ENCODE measurements around the gene CYP11A1.
A peak's percentile ranks its signal among the peaks of the same experiment; 100 is the strongest.

CYP11A1 gene

DNA sequence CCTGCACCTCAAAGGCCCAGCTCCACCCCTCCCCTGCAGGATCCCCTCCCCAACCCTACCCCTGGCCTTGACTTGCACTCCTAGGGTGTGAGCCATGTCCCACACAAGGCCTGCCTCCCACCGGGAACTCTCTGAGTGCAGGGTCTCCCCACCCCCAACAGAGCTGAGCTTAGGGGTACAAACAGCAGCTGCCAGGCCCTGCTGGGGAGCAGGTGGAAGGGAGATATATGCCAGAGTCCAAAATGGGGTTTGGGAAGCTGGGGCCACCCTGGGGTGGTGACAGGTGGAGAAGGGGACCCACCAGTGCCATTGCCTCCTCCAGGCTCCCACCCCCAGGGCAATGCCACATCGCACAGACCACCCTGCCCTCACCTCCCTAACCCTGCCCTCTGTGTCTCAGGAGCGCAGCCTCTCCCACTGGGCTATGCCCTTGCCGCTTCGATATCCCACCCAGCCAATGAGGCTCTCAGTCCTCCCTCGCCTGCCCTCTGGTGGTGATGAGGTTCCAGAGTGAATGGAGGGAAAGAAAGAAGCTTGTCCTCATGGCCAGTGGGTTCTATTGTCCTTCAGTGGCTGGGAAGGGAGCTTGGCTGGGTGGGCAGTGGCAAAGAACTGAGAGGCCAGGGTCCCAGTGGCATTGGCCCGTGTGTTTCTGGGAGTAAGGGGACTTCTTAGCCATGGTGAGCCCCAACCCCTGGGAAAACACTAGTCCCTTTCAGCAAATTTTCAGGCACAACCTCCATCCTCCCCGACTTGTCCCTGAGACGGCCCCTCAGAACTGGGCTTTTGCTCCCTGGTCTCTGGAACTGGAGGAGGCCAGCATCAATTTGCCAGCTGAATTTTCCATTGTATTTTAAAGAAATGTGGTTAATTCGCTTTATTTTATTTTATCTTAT, 46.8 kb downstream of the CYP11A1 start:
- DNase-seq (ENCODE audit: low read depth), result no peak

DNA sequence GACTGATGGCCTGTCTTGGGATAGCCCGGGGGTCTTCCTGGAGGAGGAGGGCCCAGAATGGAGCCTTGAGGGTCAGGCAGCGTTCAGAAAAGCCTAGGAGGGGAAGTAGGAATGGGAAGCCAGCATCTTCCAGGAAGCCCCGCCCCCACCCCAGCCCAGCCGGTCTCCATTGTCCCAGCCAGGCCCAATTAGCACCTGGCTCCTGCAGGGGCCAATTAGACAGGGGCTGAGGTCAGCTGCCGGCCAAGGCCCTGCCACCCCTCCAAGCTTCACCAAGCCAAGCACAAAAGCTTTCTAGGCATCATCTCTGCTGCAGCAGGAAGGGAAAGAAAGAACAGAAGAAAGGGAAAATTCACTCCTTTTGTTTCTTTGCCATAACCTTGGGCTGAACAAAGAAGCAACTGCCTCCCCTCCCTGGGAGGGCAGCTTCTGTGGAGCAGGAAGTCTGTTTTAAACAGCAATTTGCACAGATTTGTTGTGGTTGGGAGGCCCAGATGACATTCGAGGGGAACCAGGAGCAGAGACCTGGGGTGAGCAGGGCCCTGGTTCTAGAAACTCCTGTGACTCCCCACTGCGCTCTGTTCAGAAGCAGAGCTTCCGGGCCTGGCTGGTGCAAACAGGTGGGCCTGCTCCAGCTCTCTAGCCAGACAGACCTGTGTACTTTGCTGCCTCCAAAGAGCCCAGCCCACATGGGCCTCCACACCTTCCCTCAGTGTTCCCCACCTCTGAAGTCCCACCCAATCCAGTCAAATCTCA, 47.7 kb downstream of the CYP11A1 start:
- no peak for DNase-seq (ENCODE audit: low read depth)

DNA sequence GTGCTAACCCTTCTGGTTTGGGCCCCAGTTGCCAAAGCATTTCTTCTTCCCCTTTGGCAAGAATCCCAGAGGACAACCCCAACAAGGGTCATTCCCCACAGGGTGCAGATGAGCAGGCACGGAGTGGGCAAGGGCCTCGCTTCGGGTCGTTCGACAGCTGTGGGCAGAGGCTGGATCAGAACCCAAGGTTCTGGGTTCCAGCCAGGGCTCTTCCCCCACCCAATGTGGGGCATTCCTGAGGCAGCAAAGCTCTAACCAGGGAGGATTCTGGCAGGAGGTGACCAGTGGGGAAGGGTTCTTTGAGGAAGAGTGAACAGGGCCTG, 48.3 kb downstream of the CYP11A1 start:
- DNase-seq (ENCODE audit: low read depth), result no peak

DNA sequence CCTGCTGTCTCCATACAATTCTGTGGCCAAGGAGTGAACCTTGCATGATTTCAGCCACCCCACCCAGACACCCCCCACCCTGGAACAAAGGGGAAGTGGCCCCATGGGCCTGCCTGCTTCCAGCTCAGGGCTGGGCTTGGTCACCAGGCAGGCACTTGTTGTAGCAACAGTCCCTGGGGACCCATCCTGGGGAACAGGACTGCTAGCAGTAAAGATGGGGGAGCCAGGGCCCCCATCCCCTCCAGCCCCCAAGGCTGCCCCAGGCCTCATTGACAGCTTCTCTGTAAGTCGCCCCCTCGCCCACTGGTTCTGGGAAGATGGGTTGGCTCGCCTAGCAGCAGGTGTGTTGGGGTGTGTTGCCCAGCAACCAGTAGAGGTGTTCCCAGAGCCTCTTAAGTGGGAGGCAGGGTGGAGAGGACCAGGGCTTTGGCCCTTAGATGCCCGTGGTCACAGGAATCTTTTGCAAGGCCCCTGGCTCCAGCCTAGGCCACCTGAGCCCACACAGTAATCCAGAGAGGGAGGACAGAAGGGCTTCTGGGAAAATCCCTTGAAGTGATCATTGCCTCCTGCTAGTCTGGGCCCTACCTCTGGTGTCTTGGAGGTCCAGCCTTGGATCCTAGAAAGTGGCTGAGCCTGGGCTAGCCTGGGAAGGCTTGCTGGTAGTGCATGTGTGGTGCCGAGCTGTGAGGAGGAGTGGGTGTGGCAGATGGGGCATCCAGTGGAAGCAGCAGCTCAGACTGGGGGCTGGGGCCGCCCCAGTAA, 48.9 kb downstream of the CYP11A1 start:
- DNase-seq (ENCODE audit: low read depth), result no peak

DNA sequence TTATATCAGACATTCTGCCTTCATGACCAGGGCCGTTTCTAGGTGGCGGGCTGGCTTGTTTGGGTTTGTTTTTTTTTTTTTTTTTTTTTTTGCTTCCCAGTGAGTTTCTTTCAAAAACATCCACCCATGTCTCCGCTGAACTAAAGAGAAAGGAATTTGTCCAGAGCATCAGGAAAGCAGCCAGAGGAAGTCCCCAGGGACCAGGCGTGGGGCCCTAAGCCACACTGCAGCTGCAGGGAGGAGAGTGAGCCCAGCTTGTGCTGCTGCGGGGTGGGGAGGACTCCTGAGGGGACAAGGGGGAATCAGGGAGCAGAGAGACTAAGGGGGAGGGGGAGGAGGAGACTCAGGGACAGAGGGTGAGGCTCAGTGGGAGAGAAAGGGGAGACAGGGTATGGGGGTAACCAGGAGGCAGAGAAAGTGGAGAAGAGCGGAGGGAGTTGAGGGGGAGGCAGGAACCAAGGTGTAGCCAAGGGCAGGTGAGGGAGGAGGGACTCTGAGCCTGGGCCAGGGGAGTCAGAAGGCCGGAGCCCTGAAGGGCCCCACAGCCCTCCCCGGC, 49.5 kb downstream of the CYP11A1 start:
- peak; percentile 92 for DNase-seq (ENCODE audit: low read depth)

DNA sequence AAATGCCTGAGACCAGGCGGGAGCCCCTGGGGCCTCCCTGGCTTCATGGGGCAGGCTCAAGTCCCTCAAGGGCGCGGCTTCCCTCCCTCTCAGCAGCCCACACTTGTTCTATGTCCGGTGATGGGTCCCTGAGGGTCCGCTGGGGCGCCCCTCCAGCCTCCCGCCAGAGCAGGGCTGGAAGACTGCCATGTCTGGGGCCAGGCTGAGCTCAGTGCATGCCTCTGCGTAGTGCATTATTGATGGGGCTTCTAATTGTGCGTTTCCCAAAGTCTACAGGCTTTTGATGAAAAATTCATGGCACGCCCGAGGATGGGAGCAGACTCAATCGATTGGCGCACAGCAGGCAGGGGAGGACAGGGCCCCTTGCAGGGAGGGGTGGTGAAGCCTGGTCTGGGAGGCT, 51.3 kb downstream of the CYP11A1 start:
- DNase-seq (ENCODE audit: low read depth), result no peak

DNA sequence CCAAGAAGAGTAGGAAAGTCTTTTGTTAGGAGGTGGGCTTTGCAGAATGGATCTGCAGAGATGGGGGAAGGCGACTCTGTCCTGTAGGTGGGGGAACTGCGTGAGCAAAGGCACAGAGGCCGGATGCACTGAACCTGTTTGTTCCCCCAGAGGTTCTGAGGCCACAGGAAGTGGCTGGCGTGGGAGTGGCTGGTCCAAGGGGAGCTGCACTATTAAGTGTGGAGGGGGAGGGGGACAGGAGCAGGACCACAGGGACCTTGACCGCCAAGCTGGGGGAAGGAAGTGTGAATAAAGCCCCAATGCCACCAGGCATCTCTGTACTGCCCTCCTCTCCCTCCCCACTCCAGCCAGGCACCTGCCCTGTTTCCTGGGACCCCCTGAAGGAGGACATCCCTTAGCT, 51.8 kb downstream of the CYP11A1 start:
- no peak for DNase-seq (ENCODE audit: low read depth)

DNA sequence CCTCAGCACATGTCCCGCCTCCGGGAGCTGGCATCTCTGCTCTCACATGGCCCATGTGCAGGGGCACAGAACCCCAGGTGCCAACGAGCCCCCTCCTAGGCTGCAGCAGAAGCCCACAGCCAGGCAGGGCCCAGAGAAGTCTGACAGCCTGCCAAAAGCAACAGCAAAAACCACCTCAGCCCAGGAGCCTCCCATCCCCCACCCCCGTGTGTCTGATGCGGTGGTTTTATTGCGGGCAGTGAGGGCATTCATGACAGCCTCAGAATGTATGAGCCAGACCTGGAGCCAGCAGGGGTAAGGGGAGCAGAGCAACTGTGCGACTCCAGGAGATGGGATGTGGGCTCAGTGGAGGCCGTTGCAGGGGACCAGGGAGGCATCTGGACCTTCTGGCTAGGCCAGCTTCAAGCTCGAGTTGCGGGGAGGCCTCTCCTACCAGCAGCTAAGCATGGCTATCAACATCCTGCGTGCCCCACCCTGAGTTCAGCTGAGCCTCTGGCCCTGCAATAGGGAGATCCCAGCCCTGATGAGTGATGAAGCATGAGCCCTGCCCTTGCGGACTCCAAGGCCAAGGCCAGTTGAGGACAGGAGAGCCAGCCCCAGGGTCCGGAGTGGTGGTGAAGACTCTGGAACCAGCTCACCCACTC, 52.5 kb downstream of the CYP11A1 start:
- no peak for DNase-seq (ENCODE audit: low read depth)

DNA sequence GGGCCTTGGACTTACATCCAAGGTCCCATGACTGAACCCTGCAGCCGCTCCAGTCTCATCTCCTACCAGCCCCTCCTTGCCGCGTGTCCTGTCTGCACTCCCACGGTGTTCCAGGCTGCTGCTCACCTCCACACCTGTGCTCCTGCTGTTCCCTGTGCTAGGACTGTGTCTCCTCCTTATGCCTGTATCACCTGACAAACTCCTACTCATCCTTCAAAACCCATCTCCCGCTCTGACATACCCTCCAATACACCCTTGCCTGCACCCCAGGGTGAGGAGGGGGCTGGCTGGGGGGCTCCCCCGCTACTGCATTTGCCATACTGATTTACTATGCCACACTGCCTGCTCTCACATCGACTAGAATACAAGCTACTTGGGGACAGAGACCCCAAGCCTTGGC, 53.6 kb downstream of the CYP11A1 start:
- no peak for DNase-seq (ENCODE audit: low read depth)

DNA sequence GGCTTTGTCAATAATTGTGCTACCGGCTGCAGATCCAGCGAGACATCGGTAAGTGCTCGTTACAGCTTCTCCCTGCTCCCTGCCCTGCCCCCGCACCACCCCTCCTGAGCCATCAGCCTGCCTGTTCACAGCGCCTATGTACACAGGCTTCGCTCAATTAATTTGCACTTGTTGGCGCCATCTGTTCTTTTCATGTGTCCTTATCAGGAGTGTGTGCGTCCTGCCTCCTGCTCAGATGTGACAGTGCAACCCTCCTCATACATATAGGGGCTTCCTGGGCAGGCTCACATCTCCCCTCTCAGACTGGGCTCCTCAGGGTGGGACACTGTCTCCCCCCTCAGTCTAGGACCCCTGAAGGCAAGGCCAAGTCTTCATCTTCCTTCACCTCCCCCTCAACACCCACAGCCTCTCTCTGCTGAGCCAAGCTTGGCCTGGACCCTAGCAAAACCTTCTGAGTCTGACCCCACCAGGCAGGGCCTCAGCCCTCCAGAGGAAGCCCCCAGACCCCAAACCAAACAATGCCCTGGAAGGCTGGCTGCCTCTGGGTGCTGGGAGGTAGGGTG, 54.9 kb downstream of the CYP11A1 start:
- DNase-seq (ENCODE audit: low read depth), result no peak

DNA sequence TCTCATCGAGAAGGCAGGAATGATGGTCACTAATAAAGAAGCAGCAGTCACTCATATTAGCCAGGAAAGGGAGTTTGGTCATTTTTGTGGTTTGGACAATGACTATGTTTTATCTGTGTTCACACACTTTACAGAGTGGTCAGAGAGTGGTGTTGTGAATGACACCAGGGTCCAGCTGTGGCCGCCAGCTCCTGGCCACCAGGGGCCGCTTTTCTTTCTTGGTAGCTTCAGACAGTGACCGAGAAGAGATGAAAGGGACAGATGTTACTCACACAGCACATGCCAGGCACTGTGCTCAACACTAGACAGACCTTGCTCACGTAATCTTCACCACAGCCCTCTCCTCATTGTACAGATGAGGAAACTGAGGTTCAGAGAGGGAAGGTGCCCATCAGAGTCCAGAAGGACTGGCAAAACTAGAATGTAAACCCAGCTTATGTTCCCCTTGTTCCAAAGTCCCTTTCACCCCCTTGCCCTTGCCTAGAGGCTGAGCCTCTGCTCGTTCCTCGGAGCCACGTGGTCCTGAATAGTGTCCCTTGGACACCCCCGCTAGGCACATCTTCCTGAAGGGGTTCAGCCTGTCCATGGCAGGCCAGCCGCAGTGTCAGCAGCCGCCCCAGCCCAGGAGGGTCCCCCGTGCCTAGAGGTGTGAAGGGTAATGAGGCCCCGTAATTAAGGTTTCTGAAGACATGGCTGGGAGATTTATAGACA, 55.6 kb downstream of the CYP11A1 start:
- no peak for DNase-seq (ENCODE audit: low read depth)

DNA sequence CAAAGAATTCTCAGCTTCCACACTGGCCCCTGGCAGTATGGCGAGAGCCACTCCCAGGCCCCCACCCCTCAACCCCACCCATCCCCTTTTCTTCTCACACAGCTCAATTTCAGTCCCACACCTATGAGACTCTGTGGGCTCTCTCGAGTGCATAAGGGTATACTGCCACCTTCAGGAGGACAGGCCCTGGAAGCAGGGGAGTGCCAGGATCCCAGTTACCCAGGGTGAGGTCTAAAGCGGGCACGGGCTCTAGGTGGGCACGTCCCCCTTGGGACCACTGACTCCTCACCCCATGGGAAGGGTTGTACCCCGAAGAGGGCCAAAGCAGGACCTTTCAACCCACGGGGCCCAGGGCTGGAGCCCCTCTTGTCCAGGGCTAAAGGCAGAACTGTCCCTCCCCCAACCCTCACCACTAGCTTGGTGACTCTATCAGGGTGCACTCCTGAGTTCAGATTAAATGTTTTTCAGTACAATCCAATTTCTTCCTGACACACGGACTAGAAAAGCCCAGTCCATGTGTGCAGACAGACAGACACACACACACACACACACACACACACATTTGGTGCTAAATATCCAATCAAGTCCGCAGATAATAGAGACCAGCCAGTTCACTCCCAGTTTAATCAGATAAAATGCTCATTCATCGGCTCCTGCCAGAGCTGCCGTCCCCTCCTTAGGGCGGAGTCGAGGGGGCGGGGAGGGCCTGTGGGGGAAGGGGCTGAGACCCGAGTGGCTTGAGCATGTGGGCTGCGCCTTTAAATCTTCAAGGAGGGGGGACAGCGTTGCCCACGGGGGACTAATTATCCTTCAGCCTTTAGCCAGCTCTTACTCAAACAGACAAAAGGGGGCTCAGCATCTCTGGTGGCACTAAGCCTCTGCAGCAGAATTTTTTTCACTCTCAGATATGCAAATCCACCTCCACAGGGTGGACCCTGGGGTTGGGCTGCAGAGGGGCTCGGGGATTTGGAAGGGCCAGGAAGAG, 59.3 kb downstream of the CYP11A1 start:
- no peak for DNase-seq (ENCODE audit: low read depth)

DNA sequence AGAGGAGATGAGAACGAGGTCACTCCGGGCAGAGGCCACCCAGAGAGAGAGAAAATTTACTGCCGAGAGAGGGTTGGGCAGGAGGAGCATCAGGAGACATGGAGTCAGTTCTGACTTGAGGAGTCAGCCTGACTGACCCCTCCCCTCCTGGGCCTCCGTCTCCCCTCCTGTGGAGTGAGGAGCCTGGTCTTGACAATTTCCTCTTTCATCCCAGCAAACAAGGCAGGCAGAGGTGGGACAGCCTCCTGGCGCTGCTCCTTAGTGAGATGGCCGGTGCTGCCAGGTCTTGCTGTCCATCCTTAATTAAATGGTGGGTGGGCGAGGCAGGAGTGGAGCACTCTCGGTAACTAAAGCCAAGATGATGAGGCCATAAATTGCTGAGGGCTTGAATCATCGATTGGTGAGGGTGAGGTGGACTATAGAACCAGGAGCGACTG, 60.6 kb downstream of the CYP11A1 start:
- DNase-seq (ENCODE audit: low read depth), result no peak

DNA sequence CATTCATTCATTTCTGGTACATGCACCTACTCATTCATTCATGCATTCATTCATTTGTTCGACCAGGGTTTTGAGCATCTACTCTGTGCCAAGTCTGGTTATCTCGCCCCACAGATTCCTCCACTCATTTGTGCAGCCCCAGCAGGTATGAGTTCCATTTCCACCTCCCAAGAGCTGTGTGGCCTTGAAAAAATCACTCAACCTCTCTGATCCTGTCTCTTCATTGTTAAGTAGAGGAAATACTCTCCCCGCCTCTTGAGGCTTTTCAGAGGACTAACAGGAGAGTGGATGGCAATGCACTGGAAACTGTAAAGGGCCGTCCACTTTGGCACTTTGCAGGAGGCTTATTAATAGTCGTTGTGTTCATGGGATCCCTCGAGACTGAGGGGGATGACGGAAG, 61.8 kb downstream of the CYP11A1 start:
- DNase-seq (ENCODE audit: low read depth), result no peak

DNA sequence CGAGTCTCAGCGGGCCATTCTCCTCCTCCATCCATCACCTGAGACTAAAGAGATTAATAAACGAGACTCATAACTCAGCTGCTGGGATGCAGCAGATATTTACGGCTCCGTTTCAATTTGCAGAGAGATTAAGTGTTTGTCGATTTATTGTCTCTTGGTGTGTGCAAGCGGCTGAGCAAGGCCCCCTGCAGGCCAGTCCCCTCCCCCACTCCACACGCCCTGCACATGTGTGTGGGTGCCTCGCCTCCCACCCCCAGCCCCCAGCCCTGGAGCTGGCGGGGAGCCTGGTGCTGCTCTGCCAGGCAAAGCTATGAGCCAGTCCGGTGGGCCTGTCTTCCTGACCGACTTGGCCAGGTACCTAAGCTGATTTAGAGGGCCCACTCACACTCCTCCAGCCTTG, 63.0 kb downstream of the CYP11A1 start:
- no peak for DNase-seq (ENCODE audit: low read depth)

DNA sequence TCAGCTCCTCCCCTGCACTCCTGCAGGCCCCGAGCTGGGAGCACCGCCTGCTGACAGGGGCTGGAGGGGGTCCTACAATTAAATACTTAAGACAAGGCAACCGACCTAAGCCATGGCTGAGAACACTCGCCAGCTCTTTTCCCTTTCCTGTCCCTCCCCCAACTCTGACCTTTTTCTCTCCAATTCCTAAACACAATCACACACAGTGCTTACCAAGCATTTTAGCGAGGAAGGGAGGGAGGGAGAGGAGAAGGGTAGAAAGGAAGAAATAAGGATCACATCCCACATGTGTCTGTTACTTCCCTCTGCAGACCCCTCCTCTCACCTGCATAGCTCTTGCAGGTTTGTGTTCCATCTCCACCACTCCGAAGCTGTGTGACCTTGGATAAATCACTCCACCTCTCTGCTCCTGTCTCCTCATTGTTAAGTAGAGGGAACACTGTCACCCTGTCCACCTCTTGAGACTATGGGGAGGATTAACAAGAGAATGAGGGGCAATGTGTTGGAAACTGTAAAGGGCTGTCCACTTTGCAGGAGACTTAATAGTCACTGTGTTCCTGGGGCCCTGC, 63.6 kb downstream of the CYP11A1 start:
- DNase-seq (ENCODE audit: low read depth), result no peak

DNA sequence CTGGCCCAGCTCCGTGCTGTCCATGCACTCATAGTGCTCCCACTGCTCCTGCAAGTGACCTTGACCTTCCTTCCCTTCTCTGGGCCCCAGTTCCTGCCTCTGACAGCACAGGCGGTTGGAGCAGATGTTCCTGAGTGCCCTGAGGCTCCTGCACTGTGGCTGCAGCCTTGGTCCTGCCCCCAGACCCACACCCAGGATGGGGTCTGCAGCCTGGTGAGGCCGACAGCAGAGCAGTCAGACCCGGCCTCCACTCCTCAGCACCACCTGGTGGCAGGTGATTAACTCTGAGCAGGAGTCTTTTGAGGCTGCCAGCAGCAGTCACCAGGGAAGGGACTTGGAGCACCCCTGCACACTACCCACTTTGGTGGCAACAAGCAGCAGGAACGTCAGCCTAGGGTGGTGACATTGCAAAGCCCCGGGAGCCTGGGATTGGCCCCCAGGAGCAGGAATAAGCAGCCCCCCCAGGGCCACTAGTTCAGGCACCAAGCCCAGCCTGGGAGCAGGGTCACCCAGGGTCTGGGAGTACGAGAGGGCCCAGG, 64.6 kb downstream of the CYP11A1 start:
- no peak for DNase-seq (ENCODE audit: low read depth)

DNA sequence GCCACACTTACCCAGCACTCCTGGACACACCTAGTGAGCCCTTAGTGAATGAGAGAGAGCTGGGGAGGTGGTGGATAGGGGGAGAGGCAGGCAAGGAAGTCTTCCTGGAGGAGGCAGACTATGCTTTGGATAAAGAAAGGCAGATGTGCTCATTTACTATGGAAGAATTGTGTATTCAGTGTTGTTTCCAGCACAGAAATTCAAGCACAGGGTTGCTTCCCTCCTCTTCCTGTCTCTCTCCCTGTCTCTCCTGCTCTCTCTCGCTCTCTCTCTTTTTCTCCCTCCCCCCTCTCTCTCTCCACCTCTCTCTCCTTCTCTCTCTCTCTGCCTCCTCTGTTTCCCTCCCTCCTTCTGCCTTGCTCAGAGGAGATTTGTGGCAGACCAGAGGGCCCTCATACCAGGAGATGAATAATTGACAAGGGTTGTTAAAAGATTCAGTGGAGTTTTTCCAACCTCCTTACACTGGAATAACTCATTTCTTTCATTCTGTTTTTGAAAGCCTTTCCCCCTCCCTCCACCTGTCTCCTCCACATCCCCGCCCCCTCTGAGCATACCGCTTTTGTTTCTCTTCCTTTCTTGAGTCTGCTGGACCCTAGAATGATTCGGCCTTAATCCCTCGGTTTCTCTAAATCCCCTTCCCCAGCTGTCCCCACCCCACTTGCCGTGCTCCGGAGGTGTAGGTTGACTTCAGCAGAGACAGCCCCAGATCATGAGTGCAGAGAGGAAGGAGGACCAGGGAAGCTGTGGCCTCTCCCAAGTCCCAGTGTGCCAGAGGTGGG, 65.7 kb downstream of the CYP11A1 start:
- no peak for DNase-seq (ENCODE audit: low read depth)

All from GM04503 (cell line).